HepG2 (cell line): ENCODE data around the gene GALK2. TPM values are rescaled to one million over a fixed set of nuclear protein-coding genes. Genes with fewer than 3 reads are reported as not detected.
A peak's percentile ranks its signal among the peaks of the same experiment; 100 is the strongest.

ENCODE experiments used
- CCDC6 ChIP-seq: sonication (generic); formaldehyde crosslinking; IDR thresholded peaks from 2 replicates; pipeline ENCODE4 v1.8.1; 2022; ENCODE audit warnings: mild to moderate bottlenecking, missing genetic modification reagents, moderate library complexity
- HOXA7 ChIP-seq: sonication (generic); formaldehyde crosslinking; IDR thresholded peaks from 2 replicates; pipeline ENCODE4 v1.8.1; 2022; ENCODE audit warnings: mild to moderate bottlenecking, missing genetic modification reagents, moderate library complexity
- KAT2B ChIP-seq: fragments of 150-350 bp; IDR thresholded peaks from 2 replicates; pipeline ENCODE4 v1.6.1; 2014; ENCODE audit warnings: low read depth, low read length, borderline replicate concordance
- NR2C2 ChIP-seq: sonication (generic); formaldehyde crosslinking; IDR thresholded peaks from 2 replicates; pipeline ENCODE4 v1.4.0; 2020; ENCODE audit warnings: missing genetic modification reagents, mild to moderate bottlenecking, moderate library complexity, borderline replicate concordance
- ONECUT2 ChIP-seq: sonication (generic); formaldehyde crosslinking; IDR thresholded peaks from 2 replicates; pipeline ENCODE4 v1.4.0; 2020; ENCODE audit warnings: missing genetic modification reagents
- SALL2 ChIP-seq: sonication (generic); formaldehyde crosslinking; IDR thresholded peaks from 2 replicates; pipeline ENCODE4 v1.8.1; 2023; ENCODE audit warnings: mild to moderate bottlenecking, missing genetic modification reagents, inconsistent platforms
- SMC3 ChIP-seq: IDR thresholded peaks from 2 replicates; pipeline ENCODE4 v1.6.1; 2011; ENCODE audit warnings: low read length, improper control_type of control experiment
- ZFP36 ChIP-seq: fragments of 150-350 bp; IDR thresholded peaks from 2 replicates; pipeline ENCODE4 v1.6.1; 2018; ENCODE audit warnings: borderline replicate concordance, low read length, low read depth; ENCODE audit not compliant: partially characterized antibody
- ZFP36L1 ChIP-seq: sonication (generic); formaldehyde crosslinking; IDR thresholded peaks from 2 replicates; pipeline ENCODE4 v1.8.0; 2022; ENCODE audit warnings: mild to moderate bottlenecking, missing genetic modification reagents, moderate library complexity
- ZFP36L2 ChIP-seq: sonication (generic); formaldehyde crosslinking; IDR thresholded peaks from 2 replicates; pipeline ENCODE4 v1.4.0; 2020; ENCODE audit warnings: missing genetic modification reagents
- ZMYM3 ChIP-seq: sonication (generic); formaldehyde crosslinking; IDR thresholded peaks from 2 replicates; pipeline ENCODE4 v1.5.1; 2020; ENCODE audit warnings: mild to moderate bottlenecking, missing genetic modification reagents
- ZNF720 ChIP-seq: sonication (generic); formaldehyde crosslinking; IDR thresholded peaks from 2 replicates; pipeline ENCODE4 v1.4.0; 2020; ENCODE audit warnings: missing genetic modification reagents
- ZNF775 ChIP-seq: sonication (generic); formaldehyde crosslinking; IDR thresholded peaks from 2 replicates; pipeline ENCODE4 v1.4.0; 2020; ENCODE audit warnings: missing genetic modification reagents, mild to moderate bottlenecking, moderate library complexity, borderline replicate concordance
- ZNF879 ChIP-seq: sonication (generic); formaldehyde crosslinking; IDR thresholded peaks from 2 replicates; pipeline ENCODE4 v1.8.1; 2023; ENCODE audit warnings: missing genetic modification reagents
- ZSCAN29 ChIP-seq: sonication (generic); formaldehyde crosslinking; conservative IDR thresholded peaks from 2 replicates; pipeline ENCODE4 v1.4.0; 2020; ENCODE audit warnings: mild to moderate bottlenecking, missing genetic modification reagents
- polyA plus RNA-seq, 8 experiments: library from polyadenylated mRNA; depleted of rRNA in 3 of 8; stranded (reverse) in 7 of 8; unstranded in 1 of 8; fragments of >200 nt; fragmentation: Illumina TruSeq in 4 of 8; extraction: Trizol in 4 of 8; gene quantifications; 2 replicates each; pipeline versions ENCODE4 v1.2.1 to v1.2.3, GENCODE V29; 2011 to 2016; ENCODE audit warnings: low read depth in 4 of 8, missing spikeins in 1 of 8, mixed read lengths in 1 of 8; ENCODE audit not compliant: insufficient read depth in 1 of 8
- total RNA-seq, 5 experiments: library from RNA; depleted of rRNA; stranded (reverse); fragments of >200 nt; fragmentation: Illumina TruSeq; extraction: Trizol; gene quantifications; 2 replicates each; pipeline ENCODE4 v1.2.3, GENCODE V29; 2016; ENCODE audit warnings: low read depth in 1 of 5
- TF ChIP-seq, protein P1 (sequence below): conservative IDR thresholded peaks from 2 replicates; pipeline ENCODE4 v1.6.1; 2018; ENCODE audit warnings: missing genetic modification reagents
- TF ChIP-seq, protein P2 (sequence below): sonication (generic); formaldehyde crosslinking; IDR thresholded peaks from 2 replicates; pipeline ENCODE4 v1.5.1; 2020; ENCODE audit warnings: mild to moderate bottlenecking, missing genetic modification reagents
- TF ChIP-seq, protein P3 (sequence below): sonication (generic); formaldehyde crosslinking; IDR thresholded peaks from 2 replicates; pipeline ENCODE4 v1.4.0; 2020; ENCODE audit warnings: missing genetic modification reagents

Gene GALK2
- total and polyA plus RNA-seq, 2 of the 13 experiments (the other 11 are each of a cell fraction or from before 2014, with no cell fraction given): 17.6 to 32.8 TPM

DNA sequence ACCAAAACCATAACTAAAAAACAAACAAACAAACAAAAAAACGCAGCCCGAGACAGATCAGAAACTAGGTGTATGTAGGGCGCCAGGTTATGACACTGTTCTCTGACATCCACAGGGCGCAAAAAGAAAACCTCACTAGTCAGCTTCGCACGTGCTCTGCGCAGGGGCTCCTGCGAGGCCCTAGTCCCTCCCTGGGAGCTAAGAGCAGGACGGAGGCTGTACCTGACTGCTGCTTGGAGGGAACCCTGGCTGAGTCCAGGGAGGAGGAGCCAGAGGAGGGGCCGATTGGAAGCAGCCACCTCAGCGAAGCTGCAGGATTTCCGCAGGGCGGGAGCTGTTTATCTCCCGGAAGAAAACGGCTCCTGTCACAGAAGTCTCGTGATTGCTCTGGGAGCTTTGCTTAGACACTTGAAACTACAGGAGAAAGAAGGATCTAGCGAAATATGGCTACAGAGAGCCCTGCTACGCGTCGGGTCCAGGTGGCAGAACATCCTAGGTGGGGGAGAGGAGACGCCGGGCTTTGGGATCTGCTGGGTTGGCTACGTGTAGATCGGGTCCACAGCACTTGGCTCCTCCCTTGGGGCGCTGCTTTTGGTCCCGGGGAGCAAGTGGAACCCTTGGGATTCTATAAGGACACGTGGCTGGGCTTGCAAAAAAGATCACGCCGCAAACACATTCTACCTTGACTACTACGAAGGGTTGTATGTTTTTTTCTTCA is at the start of gene GALK2 (continued):
- TF ChIP-seq ZFP36L2: no peak
- peak; percentile 83; the same call in 1 of the 2 replicates for TF ChIP-seq ZSCAN29 (CRISPR knock-in tag)
- peak; percentile 70 for TF ChIP-seq CCDC6 (CRISPR knock-in tag)
- no peak for TF ChIP-seq KAT2B
- no peak; the same call in 1 of the 2 replicates for TF ChIP-seq ZNF775
- no peak for TF ChIP-seq SALL2 (CRISPR knock-in tag)
- no peak for TF ChIP-seq SMC3
- no peak for TF ChIP-seq ZMYM3 (CRISPR knock-in tag)
- no peak for TF ChIP-seq ONECUT2 (CRISPR knock-in tag)
- no peak for TF ChIP-seq HOXA7 (CRISPR knock-in tag)
- TF ChIP-seq ZFP36: no peak
- TF ChIP-seq ZFP36L1: peak; percentile 69; the same call in 1 of the 2 replicates
- TF ChIP-seq, protein P1, sequence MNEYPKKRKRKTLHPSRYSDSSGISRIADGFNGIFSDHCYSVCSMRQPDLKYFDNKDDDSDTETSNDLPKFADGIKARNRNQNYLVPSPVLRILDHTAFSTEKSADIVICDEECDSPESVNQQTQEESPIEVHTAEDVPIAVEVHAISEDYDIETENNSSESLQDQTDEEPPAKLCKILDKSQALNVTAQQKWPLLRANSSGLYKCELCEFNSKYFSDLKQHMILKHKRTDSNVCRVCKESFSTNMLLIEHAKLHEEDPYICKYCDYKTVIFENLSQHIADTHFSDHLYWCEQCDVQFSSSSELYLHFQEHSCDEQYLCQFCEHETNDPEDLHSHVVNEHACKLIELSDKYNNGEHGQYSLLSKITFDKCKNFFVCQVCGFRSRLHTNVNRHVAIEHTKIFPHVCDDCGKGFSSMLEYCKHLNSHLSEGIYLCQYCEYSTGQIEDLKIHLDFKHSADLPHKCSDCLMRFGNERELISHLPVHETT (CRISPR knock-in tag): 0 out of 2 replicates have a peak, but pooled peaks have one; percentile 38
- TF ChIP-seq, protein P2, sequence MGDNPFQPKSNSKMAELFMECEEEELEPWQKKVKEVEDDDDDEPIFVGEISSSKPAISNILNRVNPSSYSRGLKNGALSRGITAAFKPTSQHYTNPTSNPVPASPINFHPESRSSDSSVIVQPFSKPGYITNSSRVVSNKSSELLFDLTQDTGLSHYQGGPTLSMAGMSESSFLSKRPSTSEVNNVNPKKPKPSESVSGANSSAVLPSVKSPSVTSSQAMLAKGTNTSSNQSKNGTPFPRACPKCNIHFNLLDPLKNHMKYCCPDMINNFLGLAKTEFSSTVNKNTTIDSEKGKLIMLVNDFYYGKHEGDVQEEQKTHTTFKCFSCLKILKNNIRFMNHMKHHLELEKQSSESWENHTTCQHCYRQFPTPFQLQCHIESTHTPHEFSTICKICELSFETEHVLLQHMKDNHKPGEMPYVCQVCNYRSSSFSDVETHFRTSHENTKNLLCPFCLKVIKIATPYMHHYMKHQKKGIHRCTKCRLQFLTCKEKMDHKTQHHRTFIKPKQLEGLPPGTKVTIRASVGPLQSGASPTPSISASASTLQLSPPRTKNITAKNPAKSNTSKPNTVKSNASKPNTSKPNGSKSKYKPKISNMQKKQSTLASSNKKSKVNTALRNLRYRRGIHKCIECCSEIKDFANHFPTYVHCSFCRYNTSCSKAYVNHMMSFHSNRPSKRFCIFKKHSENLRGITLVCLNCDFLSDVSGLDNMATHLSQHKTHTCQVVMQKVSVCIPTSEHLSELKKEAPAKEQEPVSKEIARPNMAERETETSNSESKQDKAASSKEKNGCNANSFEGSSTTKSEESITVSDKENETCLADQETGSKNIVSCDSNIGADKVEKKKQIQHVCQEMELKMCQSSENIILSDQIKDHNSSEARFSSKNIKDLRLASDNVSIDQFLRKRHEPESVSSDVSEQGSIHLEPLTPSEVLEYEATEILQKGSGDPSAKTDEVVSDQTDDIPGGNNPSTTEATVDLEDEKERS: no peak
- TF ChIP-seq ZNF879 (CRISPR knock-in tag): peak; percentile 74; the same call in 1 of the 2 replicates
- peak; percentile 70 for TF ChIP-seq NR2C2 (CRISPR knock-in tag)
- TF ChIP-seq, protein P3, sequence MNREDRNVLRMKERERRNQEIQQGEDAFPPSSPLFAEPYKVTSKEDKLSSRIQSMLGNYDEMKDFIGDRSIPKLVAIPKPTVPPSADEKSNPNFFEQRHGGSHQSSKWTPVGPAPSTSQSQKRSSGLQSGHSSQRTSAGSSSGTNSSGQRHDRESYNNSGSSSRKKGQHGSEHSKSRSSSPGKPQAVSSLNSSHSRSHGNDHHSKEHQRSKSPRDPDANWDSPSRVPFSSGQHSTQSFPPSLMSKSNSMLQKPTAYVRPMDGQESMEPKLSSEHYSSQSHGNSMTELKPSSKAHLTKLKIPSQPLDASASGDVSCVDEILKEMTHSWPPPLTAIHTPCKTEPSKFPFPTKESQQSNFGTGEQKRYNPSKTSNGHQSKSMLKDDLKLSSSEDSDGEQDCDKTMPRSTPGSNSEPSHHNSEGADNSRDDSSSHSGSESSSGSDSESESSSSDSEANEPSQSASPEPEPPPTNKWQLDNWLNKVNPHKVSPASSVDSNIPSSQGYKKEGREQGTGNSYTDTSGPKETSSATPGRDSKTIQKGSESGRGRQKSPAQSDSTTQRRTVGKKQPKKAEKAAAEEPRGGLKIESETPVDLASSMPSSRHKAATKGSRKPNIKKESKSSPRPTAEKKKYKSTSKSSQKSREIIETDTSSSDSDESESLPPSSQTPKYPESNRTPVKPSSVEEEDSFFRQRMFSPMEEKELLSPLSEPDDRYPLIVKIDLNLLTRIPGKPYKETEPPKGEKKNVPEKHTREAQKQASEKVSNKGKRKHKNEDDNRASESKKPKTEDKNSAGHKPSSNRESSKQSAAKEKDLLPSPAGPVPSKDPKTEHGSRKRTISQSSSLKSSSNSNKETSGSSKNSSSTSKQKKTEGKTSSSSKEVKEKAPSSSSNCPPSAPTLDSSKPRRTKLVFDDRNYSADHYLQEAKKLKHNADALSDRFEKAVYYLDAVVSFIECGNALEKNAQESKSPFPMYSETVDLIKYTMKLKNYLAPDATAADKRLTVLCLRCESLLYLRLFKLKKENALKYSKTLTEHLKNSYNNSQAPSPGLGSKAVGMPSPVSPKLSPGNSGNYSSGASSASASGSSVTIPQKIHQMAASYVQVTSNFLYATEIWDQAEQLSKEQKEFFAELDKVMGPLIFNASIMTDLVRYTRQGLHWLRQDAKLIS (CRISPR knock-in tag): no peak
- TF ChIP-seq ZNF720 (CRISPR knock-in tag): 0 out of 2 replicates have a peak, but pooled peaks have one; percentile 51
- TF ChIP-seq, all 625 proteins: peak for 233
